Stimulated activated naive CD8-positive, alpha-beta T cell treated with anti-CD3 and anti-CD28 coated beads, Interleukin-15, amount 100 ng/mL, for 72 hours (primary cell): Measurements from ENCODE around the gene LHX6.

Experiments
- ATAC-seq: fragments of 150-1000 bp; cut with Tn5 transposase; 2 replicates; pipeline ENCODE4 v1.10.0; 2021; ENCODE audit warnings: mild to moderate bottlenecking, moderate library complexity
- DNase-seq, 2 donors: peaks; one replicate each; pipeline ENCODE4 v3.0.0; 2021 to 2022
- H3K27ac Mint-ChIP-seq, 2 donors: one replicate each; pipeline ENCODE4 v1.8.0; 2022; ENCODE audit warnings: mild to moderate bottlenecking in 2 of 2, mixed read lengths in 2 of 2, moderate library complexity in 2 of 2
- H3K27me3 Mint-ChIP-seq: one replicate; pipeline ENCODE4 v1.8.0; 2022; ENCODE audit warnings: mixed read lengths
- H3K4me1 Mint-ChIP-seq: one replicate; pipeline ENCODE4 v1.8.0; 2022; ENCODE audit warnings: mild to moderate bottlenecking, mixed read lengths
- H3K4me3 Mint-ChIP-seq, 2 donors: one replicate each; pipeline ENCODE4 v1.8.0; 2022; ENCODE audit warnings: mild to moderate bottlenecking in 2 of 2, mixed read lengths in 2 of 2, moderate library complexity in 1 of 2
- H3K9me3 Mint-ChIP-seq, 2 donors: one replicate each; pipeline ENCODE4 v1.8.0; 2022; ENCODE audit warnings: mixed read lengths in 2 of 2

LHX6 gene

GRCh38 chr9:122223435-122223834 is 5.3 kb downstream of the LHX6 start:
- DNase-seq (no peak), ATAC-seq (no peak)
- Mint-ChIP-seq H3K4me1 (peaks cover 23% of the 10 kb centered on the region), H3K27ac (no peak overlapping the region), H3K9me3 (no peaks in the 10 kb centered on the region), H3K27me3 (peaks cover 89% of the 10 kb centered on the region), H3K4me3 (no peak overlapping the region)

DNA sequence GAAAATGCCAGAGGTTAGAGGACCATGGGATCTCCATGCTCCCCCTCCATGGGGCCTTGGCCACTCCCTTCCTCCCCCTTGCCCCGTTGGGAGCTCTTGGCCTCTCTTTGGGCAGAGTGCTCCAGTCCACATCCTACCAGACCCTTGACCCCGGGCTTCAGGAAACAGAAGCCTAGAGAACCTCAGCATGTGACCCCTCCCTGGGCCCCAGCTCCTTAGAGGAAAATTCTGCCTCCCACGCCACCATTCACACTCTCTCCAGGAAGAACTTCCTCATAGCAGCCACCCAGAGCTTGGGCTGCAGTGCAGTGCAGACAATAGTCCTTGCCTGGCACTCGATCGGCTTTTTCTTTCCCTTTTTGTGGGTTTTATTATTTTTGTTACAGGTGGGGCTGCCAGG is 6.0 kb downstream of the LHX6 start:
- no peak overlapping the region for H3K4me3 Mint-ChIP-seq
- peaks cover 29% of the 10 kb centered on the region for H3K4me1 Mint-ChIP-seq
- ATAC-seq: no peak
- H3K9me3 Mint-ChIP-seq: no peaks in the 10 kb centered on the region
- H3K27me3 Mint-ChIP-seq: peaks cover 96% of the 10 kb centered on the region
- no peak for DNase-seq
- H3K27ac Mint-ChIP-seq: no peak overlapping the region

GRCh38 chr9:122221183-122221811 is 7.5 kb downstream of the LHX6 start:
- Mint-ChIP-seq H3K4me1 (peaks cover 30% of the 10 kb centered on the region), H3K27me3 (peaks cover 100% of the 10 kb centered on the region), H3K27ac (no peak overlapping the region), H3K9me3 (no peaks in the 10 kb centered on the region), H3K4me3 (no peak overlapping the region)
- ATAC-seq: no peak
- DNase-seq: no peak

- Mint-ChIP-seq H3K9me3 (no peaks in the 10 kb centered on the region), H3K27ac (no peak overlapping the region), H3K27me3 (peaks cover 100% of the 10 kb centered on the region), H3K4me3 (no peak overlapping the region), H3K4me1 (peaks cover 30% of the 10 kb centered on the region)
- DNase-seq: no peak
- no peak for ATAC-seq
Observed at GRCh38 chr9:122220673-122221182, 8.0 kb downstream of the LHX6 start.

DNA sequence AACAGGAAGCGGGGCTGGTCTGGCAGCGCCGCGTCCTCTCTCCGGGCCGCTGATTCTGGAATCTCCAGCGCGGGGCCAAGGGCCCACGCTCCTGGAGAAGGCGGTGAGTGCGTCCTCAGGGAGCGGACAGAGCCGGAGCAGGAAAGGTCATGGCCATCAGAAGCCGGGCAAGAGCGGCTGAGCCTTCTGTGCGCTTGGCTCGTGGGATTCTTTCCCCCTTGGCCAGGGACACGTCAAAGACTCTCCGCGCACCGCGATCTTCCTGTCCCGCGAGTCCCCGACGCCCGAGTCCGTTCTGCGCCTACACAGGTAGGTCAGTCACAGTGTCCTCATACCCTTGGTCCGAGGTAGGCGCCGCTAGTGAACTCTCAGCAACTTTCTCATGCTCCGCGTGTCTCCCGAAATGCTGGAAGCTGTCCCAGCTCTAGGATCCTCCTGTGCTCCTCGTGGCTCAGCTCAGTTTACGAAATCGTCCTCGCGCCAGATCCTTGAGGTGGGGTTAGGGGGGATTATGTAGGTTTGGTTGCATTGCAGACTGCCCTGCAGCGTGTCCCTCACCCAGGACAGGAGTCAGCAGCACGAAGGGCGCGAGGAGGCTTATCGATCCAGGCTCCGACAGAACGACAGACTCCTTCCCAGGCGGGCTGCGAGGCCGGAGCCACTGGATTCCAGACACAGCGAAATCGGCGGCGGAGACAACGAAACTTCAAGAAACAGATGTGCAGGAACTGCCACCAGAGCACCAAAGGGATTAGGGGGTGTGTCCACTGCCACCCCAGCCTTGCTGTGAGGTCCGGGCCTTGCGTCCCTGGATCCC is 8.7 kb downstream of the LHX6 start:
- peaks cover 100% of the 10 kb centered on the region for H3K27me3 Mint-ChIP-seq
- H3K27ac Mint-ChIP-seq: peak overlapping the region in 1 of 2 donors; percentile 15
- no peaks in the 10 kb centered on the region for H3K9me3 Mint-ChIP-seq
- ATAC-seq (no peak), DNase-seq (no peak)
- peak overlapping the region; percentile 75 to 81 for H3K4me3 Mint-ChIP-seq
- H3K4me1 Mint-ChIP-seq: peaks cover 30% of the 10 kb centered on the region

GRCh38 chr9:122218935-122219855 is 9.6 kb downstream of the LHX6 start:
- Mint-ChIP-seq H3K4me3 (peak overlapping the region; percentile 75 to 81), H3K27ac (peak overlapping the region in 1 of 2 donors; percentile 35), H3K4me1 (peaks cover 30% of the 10 kb centered on the region), H3K9me3 (no peaks in the 10 kb centered on the region), H3K27me3 (peaks cover 100% of the 10 kb centered on the region)
- no peak for DNase-seq
- peak; percentile 34 for ATAC-seq

DNA sequence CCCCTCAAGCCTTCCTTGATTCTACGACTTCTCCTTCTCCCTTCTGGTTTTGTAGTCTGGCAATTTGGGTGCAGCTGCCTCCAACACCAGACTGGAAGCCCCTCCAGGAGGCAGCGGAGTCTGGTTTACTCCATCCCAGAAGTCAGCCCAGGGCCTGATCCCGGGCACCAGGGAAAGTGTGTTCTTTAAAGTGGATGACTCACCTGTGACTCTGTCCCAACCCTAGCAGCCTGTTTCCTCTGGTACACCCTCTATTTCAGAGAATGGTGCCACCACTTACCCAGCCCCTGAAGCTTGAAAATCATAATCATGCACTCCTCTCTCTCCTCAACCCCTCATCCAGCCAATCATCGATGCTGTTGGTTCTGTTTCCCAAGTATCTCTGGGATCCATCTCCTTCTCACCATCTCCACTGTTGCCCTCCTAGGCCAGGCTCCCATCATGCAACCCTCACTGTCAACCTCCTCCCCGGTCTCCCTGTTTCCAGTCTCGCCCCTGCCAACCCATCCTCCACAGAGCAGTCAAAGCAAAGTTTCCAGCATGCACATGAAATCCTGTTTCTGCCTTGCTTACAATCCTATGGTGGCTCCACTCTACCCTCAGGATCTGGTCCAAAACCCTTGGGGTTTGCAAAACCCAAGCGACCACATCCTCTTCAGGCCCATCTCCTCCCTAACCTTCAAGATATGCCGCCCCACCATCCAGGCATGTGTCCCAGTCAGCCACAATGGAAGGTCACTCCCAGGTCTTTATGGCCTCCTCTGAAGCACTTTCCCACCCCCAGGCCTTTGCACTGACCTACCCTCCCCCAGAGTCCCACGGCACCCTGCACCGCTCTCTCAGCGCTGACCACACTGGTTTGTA is 10.5 kb downstream of the LHX6 start:
- H3K4me3 Mint-ChIP-seq: peak overlapping the region; percentile 75 to 81
- H3K27me3 Mint-ChIP-seq: peaks cover 98% of the 10 kb centered on the region
- no peaks in the 10 kb centered on the region for H3K9me3 Mint-ChIP-seq
- DNase-seq (no peak), ATAC-seq (no peak)
- H3K27ac Mint-ChIP-seq: no peak overlapping the region
- peaks cover 34% of the 10 kb centered on the region for H3K4me1 Mint-ChIP-seq

DNA sequence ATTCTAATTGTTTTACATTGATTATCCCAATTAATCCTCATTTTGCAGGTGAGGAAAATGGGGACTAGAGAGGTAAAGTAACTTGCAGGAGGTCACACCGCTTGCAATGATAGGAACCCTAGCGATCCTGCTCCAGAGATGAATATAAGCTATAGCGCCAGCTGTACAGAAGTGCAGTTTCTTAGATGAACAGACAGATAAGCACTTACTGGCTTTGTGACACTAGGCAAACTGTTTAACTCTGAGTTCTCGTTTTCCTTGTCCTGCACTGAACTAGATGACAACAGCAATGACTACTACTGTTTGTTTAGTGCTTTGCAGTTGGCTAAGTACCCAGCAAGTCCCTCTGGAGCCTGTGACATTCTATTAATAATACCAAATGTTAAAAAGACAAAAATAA is 11.1 kb downstream of the LHX6 start:
- no peak overlapping the region for H3K27ac Mint-ChIP-seq
- peaks cover 98% of the 10 kb centered on the region for H3K27me3 Mint-ChIP-seq
- ATAC-seq (no peak), DNase-seq (no peak)
- peaks cover 40% of the 10 kb centered on the region for H3K4me1 Mint-ChIP-seq
- no peak overlapping the region for H3K4me3 Mint-ChIP-seq
- no peaks in the 10 kb centered on the region for H3K9me3 Mint-ChIP-seq

- H3K27me3 Mint-ChIP-seq: peaks cover 98% of the 10 kb centered on the region
- DNase-seq (no peak), ATAC-seq (no peak)
- no peak overlapping the region for H3K27ac Mint-ChIP-seq
- H3K4me1 Mint-ChIP-seq: peaks cover 40% of the 10 kb centered on the region
- H3K9me3 Mint-ChIP-seq: no peaks in the 10 kb centered on the region
- no peak overlapping the region for H3K4me3 Mint-ChIP-seq
Observed at GRCh38 chr9:122216798-122217418, 11.8 kb downstream of the LHX6 start.

GRCh38 chr9:122216138-122216797 is 12.5 kb downstream of the LHX6 start:
- Mint-ChIP-seq H3K4me3 (no peak overlapping the region), H3K9me3 (no peaks in the 10 kb centered on the region), H3K4me1 (peaks cover 40% of the 10 kb centered on the region), H3K27me3 (peaks cover 98% of the 10 kb centered on the region), H3K27ac (no peak overlapping the region)
- ATAC-seq (no peak), DNase-seq (no peak)

- H3K27me3 Mint-ChIP-seq: peaks cover 98% of the 10 kb centered on the region
- no peak overlapping the region for H3K27ac Mint-ChIP-seq
- H3K9me3 Mint-ChIP-seq: no peaks in the 10 kb centered on the region
- H3K4me1 Mint-ChIP-seq: peaks cover 39% of the 10 kb centered on the region
- no peak overlapping the region for H3K4me3 Mint-ChIP-seq
- no peak for DNase-seq
- no peak for ATAC-seq
Observed at GRCh38 chr9:122215663-122216062, 13.1 kb downstream of the LHX6 start.

DNA sequence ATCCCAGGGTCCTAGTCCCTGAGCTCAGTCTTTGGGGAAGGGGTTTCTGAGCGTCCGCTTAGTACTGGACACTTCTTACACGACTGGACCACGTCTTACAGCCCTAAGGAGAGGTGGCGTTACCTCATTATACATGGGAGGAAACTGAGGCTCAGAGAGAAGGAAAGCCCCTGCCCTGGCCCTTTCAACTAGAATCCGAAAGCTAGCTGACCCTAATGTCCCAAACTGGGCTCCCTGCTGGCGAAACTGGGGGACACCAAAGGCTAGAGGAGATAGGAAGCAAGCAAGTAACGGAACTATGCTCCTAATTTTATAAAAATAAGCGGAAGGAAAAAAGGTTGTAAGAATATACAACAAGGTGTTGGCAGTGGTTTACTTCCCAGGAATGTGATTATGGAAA is 14.2 kb downstream of the LHX6 start:
- DNase-seq (no peak), ATAC-seq (no peak)
- Mint-ChIP-seq H3K4me1 (peaks cover 28% of the 10 kb centered on the region), H3K27ac (no peak overlapping the region), H3K4me3 (peak overlapping the region; percentile 57 to 78), H3K27me3 (peaks cover 98% of the 10 kb centered on the region), H3K9me3 (no peaks in the 10 kb centered on the region)

GRCh38 chr9:122213589-122214413 is 15.0 kb downstream of the LHX6 start:
- ATAC-seq: peak; percentile 79
- peaks cover 98% of the 10 kb centered on the region for H3K27me3 Mint-ChIP-seq

More at GRCh38 chr9:122213589-122214413, 15.0 kb downstream of the LHX6 start:
- Mint-ChIP-seq H3K27ac (no peak overlapping the region), H3K4me1 (peaks cover 21% of the 10 kb centered on the region), H3K9me3 (no peaks in the 10 kb centered on the region), H3K4me3 (peak overlapping the region; percentile 57 to 78)
- DNase-seq: peak; percentile 69 to 71
